Hematopoietic multipotent progenitor cell treated with erythropoietin and hydrocortisone succinate and interleukin-3 and kit ligand, for 4 days (in vitro differentiated cells): ENCODE results near the gene ELP2.
"Not testable (repeated sequence)": the region's sequence is repeated elsewhere in the genome, so short reads cannot be mapped to it uniquely, and the experiment has no call there.

Source experiments
- DNase-seq: peaks from one replicate; pipeline ENCODE4 v3.0.0-alpha.2; 2015

Gene ELP2

DNA sequence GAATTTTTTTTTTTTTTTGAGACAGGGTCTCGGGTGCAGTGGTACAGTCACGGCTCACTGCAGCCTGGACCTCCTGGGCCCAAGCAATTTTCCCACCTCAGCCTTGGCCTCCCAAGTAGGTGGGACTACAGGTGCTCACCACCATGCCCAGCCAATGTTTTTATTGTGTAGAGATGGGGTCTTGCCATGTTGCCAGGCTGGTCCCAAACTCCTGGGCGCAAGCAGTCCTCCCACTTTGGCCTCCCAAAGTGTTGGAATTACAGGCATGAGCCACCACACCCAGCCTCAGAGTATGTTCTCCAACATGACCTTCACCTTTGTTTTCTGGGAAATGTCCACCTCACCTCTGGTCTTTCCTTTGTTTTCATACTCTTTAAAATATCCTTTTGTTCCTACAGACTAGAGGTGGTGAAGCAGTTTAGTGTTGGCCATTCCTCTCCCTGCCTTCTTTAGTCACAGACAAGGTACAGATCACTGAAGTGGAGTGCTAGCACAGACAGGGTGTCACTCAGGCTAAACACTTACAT lies 38.1 kb downstream of the ELP2 start:
- no peak for DNase-seq

DNA sequence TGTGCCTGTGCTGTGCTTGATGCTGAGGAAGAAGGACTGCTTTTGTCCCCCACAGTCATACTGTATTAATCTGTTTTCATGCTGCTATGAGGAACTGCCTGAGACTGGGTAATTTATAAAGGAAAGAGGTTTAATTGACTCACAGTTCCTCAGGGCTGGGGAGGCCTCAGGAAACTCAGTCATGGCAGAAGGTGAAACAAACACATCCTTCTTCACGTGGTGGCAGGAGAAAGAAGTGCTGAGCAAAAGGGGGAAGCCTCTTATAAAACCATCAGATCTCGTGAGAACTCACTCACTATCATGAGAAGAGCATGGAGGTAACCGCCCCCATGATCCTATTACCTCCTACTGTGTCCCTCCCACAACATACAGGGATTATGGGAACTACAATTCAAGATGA lies 38.6 kb downstream of the ELP2 start:
- not testable (repeated sequence) for DNase-seq

DNA sequence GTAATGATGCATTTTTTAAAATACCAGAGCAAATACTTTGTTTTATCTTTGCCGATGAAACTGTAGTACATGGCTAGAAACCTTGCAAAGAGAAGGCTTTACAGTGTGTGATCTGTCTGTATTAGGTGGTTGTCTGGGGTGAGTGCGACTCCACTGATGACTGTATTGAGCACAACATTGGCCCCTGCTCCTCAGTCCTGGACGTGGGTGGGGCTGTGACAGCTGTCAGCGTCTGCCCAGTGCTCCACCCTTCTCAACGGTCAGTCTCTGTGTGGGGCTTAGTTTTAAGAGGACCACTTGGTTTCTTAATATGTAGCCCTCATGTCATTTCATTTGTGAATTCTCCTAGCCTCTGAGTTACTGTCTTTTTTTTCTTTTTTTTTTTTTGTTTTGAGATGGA lies 40.2 kb downstream of the ELP2 start:
- DNase-seq: no peak

DNA sequence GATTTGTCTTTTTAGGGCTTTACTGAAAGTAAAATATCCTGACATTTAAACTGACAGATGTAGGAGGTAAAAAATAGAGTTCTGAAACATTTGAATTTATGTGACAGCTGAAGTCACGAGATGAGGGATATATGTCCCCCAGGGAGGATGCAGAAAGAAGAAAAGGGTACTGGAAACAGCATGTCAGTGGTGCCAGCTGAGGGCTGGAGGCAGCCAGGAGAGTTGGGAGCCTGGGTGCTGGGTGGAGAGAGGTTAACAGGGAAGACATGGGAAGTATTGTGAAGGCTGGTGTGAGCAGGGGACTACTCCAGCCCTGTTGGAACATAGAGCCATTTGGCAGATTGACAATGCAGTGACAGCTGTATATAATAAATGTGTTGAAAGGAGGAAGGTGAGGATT lies 45.8 kb downstream of the ELP2 start:
- no peak for DNase-seq

DNA sequence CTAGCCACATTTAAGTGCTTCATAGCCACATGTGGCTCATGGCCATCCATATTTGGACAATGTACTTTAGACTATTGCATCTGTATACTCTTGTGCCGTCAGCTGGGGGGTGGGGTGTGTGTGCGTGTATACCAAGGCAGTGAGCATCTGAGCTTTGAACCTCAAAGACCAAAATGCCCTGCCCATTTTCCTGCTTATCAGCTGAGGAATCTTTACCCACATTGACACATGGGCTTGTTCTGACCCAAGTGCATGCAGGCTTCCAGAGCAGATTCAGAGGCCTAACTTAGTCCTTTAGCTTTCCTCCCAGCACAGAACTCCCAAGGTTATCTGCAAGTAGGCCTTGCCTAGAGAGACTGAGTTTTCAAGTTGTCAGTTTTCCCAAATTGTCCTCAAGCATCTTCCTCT lies 46.5 kb downstream of the ELP2 start:
- no peak for DNase-seq

DNA sequence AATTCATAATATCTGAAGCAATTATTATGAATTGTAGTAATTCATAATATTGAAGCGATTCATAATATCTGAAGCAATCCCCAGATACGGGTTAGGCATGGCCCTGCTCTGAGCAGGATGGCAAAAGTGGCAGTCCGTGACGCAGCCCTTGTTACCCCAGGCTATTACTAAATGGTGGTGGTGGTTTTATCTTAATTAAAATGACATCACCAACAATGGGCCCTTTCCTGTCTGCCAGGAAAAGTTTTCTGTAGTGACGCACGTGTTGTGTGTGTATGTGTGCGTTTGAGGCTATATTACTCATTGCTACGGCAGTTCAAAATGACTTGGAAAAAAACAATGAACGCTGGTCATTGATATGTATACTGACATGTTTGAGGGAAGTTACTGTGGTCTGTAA lies 47.0 kb downstream of the ELP2 start:
- DNase-seq: no peak

DNA sequence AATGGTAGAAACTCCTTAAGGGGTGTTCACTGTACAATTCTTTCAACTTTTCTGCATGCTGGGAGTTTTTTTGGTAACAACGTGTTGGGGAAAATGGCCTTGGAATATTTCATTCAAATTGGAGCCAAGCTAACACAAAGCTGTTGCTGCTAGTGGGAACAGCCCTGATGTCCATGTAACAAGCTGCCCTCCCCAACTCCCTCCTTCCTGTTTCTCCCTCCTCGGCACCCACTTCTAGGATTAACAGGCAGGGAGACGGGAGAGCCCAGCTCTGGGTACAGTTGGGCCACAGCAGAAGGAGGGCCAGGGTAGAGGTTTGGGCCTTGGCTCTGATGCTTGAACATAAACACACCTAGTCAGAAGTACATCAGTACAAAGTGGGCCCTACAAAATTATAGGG lies 48.2 kb downstream of the ELP2 start:
- no peak for DNase-seq

DNA sequence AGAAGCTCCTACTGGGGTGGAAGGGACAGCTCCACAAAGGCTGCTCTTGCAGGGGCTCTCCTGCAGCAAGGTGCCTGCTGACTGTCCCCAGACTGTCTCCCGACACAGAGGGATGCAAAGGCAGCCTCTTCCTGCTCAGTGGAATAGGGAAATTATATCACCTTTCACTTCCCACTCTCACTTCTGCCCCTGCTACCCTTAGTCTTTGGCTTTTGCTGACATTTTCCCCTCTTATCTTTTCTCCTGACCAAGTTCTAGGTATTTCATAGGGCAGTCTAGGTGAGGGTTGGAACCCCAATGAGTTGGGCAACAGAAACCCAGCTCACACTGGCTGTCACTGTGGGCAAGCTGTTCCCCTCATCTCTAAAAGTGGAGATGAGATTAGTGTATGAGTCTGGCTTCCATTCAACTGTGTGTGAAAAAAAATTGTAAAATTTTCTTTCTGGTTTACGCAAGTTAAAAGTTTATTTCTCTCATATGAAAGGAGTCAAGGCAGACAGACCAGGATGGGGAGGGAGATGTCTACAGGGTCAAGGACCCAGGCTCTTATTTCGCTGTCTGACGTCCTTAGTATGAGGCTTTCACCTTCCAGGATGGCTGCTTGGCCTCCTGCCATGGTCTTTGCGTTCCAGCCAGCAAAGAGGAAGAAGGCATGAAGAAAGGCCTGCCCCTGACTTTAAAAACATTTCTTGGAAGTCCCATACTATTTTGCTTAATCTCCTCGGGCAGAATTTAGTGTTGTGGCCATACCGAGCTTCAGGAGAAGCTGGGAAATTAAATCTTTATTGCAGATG lies 50.1 kb downstream of the ELP2 start:
- DNase-seq: peak; percentile 80

DNA sequence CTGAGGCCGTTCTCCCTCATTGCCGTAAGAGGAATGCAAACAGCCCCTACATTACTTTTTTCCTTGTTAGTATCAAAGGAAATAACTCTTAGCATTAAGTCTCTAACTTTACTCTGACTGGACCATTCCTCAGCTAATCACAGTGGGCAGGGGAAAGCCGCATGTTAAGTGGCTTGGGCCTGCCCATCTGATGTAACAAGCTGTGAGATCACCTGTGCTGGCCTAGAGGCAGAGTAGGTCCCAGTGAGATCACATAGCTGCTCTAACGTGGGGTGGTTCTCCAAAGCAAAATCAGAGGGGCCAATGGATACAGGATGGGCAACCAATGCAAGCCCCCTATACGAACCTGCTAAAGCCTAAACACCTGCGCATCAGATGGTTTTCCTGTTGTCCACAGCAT lies 51.7 kb downstream of the ELP2 start:
- DNase-seq: no peak

DNA sequence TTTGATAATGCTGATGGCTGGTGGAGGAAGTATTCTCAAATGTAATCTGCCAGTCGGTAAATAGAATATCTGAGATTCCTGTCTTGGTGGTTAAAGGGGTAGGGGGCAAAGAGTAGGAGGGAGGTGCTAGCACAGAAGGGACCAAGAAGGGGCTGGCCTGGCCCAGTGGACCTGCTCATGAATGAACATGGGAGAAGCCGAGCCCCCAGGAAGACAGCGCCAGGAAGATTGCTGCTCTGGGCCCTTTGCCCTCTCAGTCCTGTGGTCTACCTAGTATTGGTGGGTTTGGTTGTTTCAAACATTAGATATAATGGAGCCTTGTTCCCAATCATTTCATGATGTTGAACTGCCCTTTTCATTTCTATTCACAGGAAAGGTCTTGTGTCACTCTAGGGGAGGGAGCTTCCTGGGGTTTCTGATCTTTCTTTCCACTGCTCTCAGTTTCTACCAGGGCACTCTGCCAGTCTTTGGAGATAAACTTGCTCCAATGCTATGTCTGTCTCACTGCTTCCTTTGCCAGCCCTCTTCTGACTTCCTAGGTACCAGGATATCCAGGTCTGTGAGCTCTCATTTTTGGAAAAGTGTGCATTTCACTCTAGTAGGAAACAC lies 52.3 kb downstream of the ELP2 start:
- no peak for DNase-seq

DNA sequence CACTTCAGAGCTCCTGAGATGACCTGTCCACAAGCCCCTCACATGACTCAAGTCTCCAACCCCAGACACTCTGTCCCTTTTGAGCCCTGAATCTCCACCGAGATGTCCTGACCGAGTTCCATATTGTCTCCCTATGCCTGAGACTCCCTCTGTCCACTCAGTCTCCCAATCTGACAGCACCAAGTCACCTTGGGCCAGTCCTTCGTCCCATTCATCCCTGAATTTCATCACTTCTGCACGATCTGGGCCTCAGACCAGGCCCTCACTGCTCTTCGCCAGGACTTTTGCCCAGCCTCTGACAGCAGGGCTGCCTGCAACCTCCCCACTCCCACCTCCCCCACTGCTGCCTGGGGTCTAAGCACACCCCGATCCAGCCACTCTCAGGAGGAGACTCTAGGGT lies 53.3 kb downstream of the ELP2 start:
- DNase-seq: no peak

DNA sequence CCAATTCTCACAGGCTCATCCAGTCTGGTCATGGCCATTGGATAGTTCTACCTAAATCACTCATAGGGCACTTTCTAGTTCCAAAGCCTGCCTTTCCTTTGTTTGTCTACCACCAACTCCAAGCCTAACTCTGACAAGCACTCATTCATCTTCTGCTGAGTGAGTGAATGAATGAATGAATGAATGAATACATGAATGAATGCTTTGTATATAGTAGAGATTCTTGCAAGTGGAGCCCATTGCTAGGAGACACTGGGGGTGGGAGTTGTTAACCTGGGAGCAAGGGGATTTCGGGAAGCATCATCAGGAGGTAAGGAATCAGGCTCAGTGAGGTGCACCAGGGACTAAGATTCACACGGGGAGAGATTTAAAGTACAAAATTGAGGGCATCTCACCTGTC lies 54.3 kb downstream of the ELP2 start:
- no peak for DNase-seq

DNA sequence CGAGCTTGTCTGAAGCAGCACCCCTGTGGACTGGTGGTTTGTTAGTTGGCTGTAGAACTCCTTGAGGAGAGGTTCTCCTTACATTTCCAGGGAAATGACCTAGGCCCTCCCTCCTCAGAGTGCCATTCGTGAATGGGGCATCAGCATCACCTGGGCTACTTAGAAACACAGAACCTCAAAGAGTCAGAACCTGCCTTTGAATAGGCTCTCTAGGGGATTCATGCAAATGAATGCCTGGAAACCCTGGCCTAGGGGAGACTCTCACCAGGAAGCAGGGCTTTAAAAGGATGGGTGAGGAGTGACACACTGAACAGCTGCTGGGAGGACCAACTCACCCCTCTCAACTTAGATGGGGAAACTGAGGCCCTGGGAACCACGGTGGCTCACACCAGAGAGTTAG lies 55.5 kb downstream of the ELP2 start:
- no peak for DNase-seq

DNA sequence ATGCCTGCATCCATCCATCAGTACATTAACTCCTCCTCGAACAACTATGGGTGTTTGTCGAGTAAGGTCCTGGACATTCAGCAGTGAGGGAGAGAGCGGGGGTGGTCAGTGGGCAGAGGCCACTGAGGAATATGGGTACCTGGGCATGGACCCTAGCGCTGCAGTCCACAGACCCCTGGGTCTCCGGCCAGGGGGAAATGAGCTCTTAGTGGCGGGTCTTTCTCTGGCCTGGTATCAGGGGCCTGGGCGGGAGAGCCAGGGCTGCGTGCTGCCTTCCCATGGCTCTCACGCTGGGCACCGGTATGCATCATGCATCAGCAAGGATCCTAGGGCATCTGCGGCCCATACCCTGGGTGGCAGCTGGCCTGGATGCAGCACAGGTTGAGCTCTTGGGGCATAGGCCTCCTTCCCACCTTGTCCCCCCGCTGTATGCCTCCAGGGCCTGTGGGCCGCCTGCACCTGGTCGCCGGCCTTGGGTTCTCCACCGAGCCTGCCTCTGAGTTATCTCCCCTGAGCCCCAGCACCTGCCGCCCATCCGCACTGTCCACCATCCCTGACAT lies 56.3 kb downstream of the ELP2 start:
- DNase-seq: no peak

DNA sequence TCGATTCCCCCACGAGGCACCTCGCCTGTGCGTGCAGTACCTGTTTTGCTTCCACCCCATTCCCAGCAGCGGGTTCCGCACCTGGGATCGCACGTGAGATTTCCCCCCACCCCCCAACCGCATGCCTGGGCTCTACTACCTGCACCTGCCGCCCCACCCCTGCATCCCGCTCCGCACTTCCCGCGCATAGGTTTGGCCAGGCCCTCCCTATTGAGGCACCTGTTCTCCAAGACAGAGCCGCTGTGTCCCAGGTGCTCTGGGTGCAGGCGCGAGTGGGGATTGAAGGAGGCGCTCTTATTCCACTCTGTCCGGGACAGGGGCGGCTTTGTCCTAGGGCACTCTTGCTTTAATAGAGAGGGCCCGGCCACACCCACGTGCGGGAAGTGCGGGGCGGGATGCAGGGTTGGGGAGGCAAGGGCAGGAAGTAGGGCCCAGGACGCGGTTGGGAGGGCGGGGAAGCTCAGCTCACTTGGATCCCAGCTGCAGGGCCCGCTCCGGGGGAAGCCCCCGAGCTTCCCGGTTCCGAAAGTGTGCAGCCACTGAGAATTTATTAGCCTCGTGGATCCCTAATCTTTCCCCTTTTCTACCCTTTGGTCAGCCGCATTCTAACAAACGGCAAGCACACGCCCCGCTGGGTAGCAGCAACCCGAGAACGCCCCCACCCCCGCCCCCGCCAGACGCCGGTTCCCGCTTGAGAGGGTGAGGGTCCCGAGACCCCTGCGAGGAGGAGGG lies 56.9 kb downstream of the ELP2 start:
- peak; percentile 39 for DNase-seq

DNA sequence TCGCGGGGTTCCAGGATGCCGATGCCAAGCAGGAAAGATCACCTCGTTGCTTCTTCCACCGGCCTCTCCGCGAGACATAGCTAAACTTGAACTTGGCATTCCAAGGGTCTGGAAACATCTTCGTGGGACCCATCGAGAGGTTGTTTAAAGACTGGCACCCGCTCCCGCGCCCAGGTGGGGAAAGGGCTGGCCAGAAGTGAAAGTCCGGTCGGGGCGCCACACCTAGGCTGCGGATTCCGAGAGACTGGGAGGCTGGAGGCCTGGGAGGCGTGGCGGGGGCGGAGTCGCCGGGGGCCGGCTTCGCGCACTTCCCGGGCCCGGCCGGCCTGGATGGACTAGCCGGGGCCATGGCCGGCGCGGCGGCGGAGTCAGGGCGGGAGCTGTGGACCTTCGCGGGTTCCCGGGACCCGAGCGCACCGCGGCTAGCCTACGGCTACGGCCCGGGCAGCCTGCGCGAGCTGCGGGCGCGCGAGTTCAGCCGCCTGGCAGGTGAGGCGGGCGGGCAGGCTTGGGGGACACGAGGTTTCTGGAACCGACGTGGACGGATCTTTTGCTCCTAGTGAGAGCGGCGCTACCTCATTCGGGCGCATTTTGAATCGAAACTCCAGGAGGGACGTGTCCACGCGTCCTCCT lies 57.6 kb downstream of the ELP2 start, which contains the start of gene MOCOS:
Gene MOCOS, plus strand, starts transcription at position 305 of the 633 bp plus-strand sequence. Its CDS starts 43 bp downstream, at position 348.
- peak; percentile 46 for DNase-seq

DNA sequence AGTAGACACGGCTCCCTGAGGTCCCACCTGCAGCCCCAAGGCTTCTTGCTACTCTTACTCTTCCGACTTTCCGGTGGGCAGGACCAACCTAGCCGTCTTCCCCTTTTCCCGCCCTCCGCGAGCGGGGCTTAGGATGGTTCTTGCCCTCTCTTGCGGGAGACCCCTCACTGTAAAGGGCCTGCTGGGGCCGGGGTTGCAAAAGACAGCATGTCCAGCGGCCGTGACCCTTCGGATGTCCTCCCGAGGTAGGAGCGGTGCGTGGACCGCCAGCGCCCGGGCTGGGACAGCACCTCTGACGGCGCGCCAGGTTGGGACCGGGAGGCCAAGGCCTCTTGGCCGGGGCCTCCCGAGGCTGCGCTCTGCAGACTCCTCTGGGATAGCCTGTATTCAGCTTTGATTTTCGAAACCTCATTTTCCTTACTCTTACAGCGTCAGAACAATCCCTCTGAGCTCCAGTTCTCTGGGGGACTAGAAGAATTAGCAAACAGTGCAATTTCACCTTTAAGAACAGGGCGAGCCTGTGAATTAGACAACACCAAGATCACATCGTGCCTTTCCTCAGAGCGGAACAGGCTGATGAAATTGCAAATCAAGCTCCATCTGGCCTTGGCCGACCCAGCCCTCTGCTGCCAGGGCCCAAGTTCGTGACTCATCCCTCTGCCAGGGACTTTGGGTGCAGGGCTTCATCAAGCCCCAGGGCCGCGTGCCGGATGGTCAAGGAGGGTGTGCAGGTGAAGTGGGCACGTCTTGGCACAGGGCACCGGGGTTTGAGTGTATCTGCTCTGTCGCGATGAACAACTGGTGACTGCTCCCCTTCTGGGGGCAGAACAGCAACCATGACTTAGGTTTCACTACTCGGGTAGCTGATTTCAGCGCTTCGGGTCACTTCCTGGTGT lies 58.4 kb downstream of the ELP2 start:
- DNase-seq: no peak

DNA sequence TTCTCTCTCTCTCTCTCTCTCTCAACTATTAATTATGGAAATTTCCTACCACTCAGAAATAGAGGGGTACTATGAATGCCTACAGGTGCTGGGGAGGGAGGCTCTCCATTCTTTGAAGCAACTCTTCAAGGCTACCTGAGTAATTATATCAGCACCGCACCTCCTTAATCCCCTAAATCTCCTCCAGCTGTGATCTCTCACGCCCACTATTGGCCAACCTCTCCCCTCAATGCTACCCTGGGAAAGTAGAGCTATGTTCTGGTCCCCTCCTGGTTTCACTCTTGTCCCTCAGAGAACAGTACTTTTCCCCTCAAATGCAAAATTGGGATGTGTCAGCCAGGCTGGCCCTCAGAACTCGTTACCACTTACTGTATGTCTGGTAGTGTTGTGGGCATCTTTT lies 59.2 kb downstream of the ELP2 start:
- DNase-seq: no peak

DNA sequence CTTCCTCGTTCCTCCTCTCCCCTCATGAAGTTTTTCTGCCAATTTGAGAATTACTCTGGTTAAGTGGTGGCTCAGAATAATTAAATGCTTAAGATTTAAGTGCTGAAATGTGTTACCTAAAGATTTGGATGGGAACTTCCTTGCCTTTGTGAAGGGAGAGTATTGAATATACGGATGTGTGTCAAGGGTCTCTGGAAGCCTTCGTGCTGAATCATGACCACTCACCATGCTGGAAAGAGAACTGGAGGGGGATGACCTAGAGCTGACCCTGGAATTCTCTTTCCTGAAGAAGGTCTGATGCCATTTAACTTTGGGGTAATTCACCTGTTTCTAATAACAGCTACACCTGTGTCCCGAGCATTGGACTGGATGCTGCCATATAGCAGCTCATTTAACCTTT lies 59.8 kb downstream of the ELP2 start:
- DNase-seq: no peak

DNA sequence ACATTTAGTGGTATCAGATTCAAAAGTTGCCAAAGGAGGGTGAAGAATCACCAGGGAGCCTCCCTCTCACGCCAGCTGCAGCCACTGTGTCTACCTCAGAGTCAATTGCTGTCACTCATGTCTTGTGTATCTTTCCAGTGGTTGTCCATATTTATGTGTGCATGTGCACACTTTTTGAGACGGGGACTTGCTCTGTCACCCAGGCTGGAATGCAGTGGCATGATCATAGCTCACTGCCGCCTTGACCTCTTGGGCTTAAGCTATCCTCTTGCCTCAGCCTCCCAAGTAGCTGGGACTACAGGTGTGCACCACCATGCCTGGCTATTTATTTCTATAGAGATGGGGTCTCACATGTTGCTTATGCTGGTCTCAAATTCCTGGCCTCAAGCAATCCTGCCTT lies 61.6 kb downstream of the ELP2 start:
- DNase-seq: no peak

DNA sequence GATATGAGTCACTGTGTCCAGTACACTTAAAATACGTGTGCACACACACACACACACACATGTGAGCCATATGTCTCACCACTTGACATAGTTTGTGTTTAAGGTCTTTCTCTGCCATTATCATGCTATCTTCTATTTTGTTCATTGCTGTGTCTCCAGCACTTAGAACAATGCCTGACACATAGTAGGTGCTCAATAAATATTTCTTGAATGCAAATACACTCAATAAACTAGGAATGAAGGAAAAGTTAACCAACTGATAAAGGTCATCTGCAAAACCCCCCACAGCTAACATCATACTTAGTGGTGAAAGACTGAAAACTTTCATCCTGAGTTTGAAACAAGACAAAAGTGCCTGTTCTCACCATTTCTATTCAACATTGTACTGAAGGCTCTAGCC lies 62.0 kb downstream of the ELP2 start:
- DNase-seq: no peak
